ENCODE results near the gene GMNN.

DNA sequence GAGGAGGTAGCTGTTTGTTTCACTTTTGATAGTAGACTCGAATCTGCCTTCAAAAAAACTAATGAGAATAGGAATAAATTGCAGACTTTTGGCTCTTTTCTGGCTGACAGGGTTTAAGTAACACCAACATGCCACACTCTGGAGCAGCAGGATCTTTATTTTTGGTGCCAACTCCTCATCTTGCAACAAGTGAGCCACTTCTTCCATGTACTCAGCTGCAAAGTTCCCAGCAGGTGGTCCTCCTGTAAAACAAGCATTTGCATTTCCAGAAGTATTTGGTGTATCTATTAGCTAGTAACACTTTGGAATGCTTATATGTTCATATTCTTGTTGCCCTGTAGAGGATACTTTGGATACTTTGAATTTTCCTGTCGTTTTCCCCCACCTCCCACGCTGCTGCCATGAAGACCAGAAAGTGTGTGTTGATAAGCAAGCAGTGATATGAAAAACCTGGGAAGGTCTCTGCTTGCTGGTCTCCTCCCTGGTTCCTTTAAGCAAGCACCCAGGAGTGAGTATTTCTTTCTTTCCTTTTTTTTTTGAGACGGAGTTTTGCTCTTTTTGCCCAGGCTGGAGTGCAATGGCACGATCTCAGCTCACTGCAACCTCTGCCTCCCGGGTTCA is 23.0 kb downstream of the GMNN start:
- TF ChIP-seq, protein P1, sequence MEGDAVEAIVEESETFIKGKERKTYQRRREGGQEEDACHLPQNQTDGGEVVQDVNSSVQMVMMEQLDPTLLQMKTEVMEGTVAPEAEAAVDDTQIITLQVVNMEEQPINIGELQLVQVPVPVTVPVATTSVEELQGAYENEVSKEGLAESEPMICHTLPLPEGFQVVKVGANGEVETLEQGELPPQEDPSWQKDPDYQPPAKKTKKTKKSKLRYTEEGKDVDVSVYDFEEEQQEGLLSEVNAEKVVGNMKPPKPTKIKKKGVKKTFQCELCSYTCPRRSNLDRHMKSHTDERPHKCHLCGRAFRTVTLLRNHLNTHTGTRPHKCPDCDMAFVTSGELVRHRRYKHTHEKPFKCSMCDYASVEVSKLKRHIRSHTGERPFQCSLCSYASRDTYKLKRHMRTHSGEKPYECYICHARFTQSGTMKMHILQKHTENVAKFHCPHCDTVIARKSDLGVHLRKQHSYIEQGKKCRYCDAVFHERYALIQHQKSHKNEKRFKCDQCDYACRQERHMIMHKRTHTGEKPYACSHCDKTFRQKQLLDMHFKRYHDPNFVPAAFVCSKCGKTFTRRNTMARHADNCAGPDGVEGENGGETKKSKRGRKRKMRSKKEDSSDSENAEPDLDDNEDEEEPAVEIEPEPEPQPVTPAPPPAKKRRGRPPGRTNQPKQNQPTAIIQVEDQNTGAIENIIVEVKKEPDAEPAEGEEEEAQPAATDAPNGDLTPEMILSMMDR (IDR thresholded peaks at IDR 0.05; ENCODE audit: low read depth, low read length) = no peak
- no peak for TF ChIP-seq EZH2phosphoT487 (IDR thresholded peaks at IDR 0.05; ENCODE audit: low read depth)

Measured in OCI-LY3 (cell line).